HG03103 (cell line): ENCODE results near the gene NAPA.

ENCODE experiments used
- ATAC-seq: cut with Tn5 transposase; IDR thresholded peaks from one replicate; pipeline ENCODE4 v1.9.1; 2021; ENCODE audit warnings: low read depth; ENCODE audit not compliant: unreplicated experiment

NAPA gene

GRCh38 chr19:47503826-47504150, 11.1 kb downstream of the NAPA start:
- no peak for ATAC-seq

GRCh38 chr19:47503130-47503825, 11.6 kb downstream of the NAPA start:
- no peak for ATAC-seq

- ATAC-seq, result no peak
Measured at GRCh38 chr19:47499863-47500830, 14.7 kb downstream of the NAPA start.

- no peak for ATAC-seq
Measured at GRCh38 chr19:47499371-47499770, 15.5 kb downstream of the NAPA start.

- no peak for ATAC-seq
Measured at GRCh38 chr19:47498561-47498960, 16.3 kb downstream of the NAPA start.

- ATAC-seq, result no peak
Measured at GRCh38 chr19:47497821-47498520, 16.9 kb downstream of the NAPA start.

GRCh38 chr19:47497050-47497766, 17.7 kb downstream of the NAPA start:
- ATAC-seq, result no peak

GRCh38 chr19:47495478-47496372, 19.1 kb downstream of the NAPA start:
- no peak for ATAC-seq

GRCh38 chr19:47494729-47495128, 20.1 kb downstream of the NAPA start:
- ATAC-seq, result no peak

- ATAC-seq, result no peak
Measured at GRCh38 chr19:47494211-47494547, 20.7 kb downstream of the NAPA start.

- no peak for ATAC-seq
Measured at GRCh38 chr19:47493378-47494210, 21.3 kb downstream of the NAPA start.

GRCh38 chr19:47492571-47493377, 22.1 kb downstream of the NAPA start:
- no peak for ATAC-seq

GRCh38 chr19:47492137-47492533, 22.7 kb downstream of the NAPA start:
- ATAC-seq, result no peak

GRCh38 chr19:47491358-47492136, 23.3 kb downstream of the NAPA start:
- ATAC-seq, result no peak

- no peak for ATAC-seq
Measured at GRCh38 chr19:47490847-47491246, 24.0 kb downstream of the NAPA start.

- no peak for ATAC-seq
Measured at GRCh38 chr19:47490031-47490430, 24.8 kb downstream of the NAPA start.
